Measurements from ENCODE around the gene DENND2A.

GRCh38 chr7:140544388-140544826 is 96.2 kb downstream of the DENND2A start:
- TF ChIP-seq POLR2A (IDR thresholded peaks at IDR 0.05; ENCODE audit: low read depth, low read length): no peak
- no peak for TF ChIP-seq POLR2AphosphoS5 (IDR thresholded peaks at IDR 0.05; ENCODE audit: low read depth, low read length)
